NCI-H187 treated with DMSO at 0.1 percent for 48 hours (cell line): ENCODE data around the gene APOM.

ENCODE experiments used
- DNase-seq: peaks from one replicate; lab custom pipeline; 2025; lab: John Stamatoyannopoulos, UW

APOM gene

GRCh38 chr6:31655349-31656237, at the start of gene APOM:
APOM (plus strand) TSS chr6:31655894; CDS start chr6:31655967, 73 bp downstream.
- DNase-seq: no peak

GRCh38 chr6:31607317-31607716, 48.4 kb upstream of the APOM start:
- no peak for DNase-seq

DNA sequence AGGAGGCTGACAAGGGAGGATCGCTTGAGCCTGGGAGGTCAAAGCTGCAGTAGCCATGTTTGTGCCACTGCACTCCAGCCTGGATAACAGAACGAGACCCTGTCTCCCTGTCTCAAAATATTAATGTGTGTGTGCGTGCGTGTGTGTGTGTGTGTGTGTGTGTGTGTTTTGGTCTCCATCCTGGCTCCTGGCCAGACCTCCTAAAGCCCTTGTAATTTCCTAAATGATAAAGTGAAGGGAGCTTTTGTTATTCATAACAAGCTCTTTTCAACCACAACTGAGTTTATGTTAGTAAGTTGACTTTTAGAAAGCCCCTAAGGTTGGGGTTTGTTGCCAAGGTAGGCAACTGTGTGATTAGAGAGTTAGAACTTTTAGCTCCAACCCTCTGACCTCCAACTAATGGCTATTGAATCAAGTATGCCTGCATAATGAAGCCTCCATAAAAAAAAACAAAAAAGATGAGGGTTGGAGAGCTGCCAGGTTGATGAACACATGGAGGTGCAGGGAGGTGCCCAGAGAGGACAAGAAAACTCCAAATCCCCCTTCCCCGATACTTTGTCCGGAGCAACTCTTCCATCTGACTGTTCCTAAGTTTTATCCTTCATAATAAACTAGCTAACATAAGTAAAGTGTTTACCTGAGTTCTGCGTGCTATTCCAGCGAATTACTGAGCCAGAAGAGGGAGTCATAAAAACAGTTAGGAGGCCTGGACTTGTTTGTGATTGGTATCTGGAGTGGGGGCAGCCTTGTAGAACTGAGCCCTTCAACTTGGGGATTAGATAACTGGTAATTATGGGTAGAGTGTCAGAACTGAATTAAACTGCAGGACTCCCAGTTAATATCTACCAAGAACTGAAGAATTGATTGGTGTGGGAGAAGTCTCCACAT, 45.9 kb upstream of the APOM start:
- DNase-seq: no peak

- no peak for DNase-seq
These were observed 44.7 kb upstream of the APOM start for GRCh38 chr6:31610968-31611367.

- no peak for DNase-seq
These were observed 41.5 kb upstream of the APOM start for GRCh38 chr6:31614075-31614619.

DNA sequence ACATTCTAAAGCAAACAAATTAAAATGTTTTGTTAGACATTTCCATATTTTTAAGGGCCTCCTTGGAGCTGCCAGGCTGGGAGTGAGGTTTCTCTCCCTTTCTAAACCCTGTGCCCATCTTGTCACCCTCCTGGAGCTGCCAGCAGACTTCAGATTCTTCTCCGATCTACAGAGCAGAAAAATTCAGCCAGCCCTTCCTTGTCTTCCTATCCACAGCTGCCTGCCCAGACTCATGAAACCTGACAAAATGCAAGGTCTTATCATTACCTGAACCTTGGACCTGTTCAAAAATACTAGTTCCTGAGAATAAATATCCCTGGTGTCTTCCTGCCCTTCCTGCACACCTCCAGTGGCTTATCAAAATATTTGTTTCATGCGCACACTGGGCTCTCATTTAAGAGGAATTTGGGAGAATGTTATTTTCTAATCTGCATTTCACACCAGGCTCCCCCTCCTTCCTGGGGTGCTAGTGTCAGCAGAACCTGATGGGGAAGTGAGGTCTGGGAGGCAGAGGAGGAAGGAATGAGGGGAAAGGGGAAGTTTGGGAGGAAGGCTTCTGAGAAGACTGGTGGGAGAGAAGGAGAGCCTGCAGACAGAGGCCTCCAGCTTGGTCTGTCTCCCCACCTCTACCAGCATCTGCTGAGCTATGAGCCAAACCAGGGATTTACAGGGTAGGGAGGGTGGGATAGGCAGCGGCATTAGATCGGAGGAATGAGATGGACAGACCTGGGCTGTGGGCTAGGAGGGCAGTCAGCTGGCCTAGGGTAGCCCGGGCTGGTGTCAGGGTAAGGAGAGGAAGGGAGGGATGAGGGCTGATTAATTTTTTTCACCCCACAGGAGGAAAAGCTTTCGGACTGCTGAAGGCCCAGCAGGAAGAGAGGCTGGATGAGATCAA, 40.8 kb upstream of the APOM start, which contains the start of gene AIF1:
Gene AIF1, plus strand, starts transcription at position 551 of the 895 bp plus-strand sequence. Its CDS starts 96 bp downstream, at position 647.
- no peak for DNase-seq

- DNase-seq: no peak
These were observed 39.9 kb upstream of the APOM start for GRCh38 chr6:31615748-31616147.

DNA sequence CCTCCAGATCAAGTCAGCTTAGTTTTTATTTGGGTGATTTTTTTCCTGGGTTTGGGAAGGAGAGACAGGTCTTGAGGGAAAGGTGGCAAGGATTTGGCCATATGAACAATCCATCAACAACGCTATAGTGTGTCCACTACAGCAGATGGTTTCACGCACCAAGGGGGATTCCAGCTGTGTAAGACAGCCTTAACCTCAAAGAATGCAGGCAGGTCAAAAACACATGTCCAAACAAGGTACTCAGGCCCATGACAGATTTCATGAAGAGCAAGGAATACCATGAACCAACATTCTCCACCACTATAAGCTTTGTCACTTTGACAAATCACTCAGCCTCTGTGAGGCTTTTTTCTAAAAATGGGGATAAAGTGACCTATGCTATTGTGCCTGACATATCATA, 38.7 kb upstream of the APOM start:
- no peak for DNase-seq

GRCh38 chr6:31619805-31620585, 35.7 kb upstream of the APOM start:
- peak; percentile 89 for DNase-seq

DNA sequence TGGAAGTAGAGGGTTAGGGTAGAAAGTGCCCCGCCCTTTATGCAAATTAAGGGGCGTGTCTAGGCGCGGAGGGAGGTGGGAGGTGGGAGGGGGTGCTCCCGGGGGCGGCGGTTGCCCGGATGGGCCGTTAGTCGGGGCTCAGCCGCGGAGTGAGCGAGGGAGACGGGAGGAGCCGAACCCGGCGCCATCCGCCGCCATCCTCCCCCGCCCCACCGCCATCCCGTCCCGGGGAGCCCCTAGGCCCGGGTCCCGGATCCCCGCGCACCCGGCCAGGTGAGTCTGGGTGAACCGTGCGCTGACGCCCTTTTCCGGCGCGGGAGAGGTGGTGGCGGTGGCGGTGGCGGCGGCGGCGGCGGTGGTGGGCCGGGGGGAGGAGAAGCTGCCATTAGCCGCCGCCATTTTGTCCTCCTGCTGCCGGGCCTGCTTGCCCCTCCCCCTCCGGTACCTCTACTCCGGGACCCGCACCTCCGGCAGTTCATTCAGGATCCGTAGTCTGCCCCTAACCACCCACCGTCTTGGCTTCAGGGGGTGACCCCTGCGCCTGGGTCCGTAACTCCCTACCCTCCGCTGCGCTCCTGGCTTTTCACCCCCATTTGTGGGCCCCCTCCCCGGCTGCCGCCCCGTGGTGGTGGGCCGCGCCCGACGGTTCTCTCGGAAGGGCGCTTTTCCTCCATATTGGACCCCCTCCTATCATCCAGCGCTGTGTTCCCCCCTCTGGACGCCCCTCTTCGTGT, 34.9 kb upstream of the APOM start, which contains the start of gene PRRC2A:
Gene PRRC2A, plus strand, starts transcription at position 130 of the 734 bp plus-strand sequence. CDS start 2,075 bp downstream, outside the sequence.
- peak; percentile 18 for DNase-seq

DNA sequence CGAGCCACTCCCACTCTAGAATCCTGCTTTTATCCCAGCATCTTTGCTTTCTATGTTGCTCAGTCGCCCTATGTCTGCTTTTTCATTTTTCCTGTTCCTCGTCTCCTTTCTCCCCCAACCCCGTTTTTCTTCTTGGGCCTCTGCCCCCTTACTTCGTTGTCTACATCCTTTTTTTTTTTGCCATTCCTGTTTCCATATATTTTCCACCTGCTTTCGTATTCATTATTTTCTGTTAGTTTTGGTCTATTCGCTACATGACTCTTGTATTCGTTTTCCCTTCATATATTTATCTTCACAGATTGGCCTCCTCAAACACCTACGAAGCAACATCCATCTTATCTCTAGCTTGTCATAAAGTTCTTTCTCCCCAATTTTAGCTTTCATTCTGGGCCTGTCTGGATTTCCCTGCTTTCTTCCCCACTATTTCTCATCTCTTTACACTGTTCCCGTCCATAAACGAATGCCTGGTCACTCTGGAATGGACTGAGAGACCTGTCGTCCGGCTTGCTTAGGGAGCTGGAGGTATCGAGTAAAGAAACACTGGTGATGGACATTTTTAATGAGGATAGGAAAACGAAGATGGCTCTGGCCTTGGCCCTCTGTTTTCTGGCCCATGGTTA, 34.3 kb upstream of the APOM start:
- no peak for DNase-seq

- no peak for DNase-seq
These were observed 33.7 kb upstream of the APOM start for GRCh38 chr6:31621991-31622390.

GRCh38 chr6:31622684-31623091, 33.0 kb upstream of the APOM start:
- DNase-seq: no peak

DNA sequence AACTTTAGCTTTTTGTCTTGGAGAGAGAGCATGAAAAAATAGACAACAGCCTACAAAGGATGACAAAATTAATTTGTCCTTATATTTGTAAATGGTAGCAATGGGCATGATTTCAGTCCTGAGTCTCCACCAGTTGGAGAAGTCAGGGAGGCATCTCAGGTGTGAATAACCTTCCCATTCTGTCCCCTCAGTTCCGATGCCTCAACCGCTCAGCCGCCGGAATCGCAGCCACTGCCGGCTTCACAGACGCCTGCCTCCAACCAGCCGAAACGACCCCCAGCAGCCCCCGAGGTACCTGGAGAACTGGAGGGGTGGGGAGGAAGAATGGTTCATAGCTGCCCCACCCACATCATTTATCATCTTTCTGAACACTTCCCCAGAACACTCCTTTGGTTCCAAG, 31.6 kb upstream of the APOM start:
- DNase-seq: no peak

DNA sequence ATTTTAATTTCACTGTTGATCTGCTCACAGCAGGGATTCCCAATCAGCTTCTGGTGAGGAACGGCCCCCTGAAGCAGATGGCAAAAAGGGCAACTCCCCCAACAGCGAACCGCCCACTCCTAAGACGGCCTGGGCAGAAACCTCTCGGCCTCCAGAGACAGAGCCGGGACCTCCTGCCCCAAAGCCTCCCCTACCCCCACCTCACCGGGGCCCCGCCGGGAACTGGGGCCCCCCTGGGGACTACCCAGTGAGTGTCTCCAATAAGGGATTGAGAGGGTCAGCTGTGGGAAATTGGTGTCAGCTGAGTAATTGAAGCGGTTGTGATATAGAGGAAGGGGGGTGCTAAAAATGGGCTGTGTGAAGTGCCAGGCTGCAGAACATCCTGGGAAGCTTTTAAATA, 28.7 kb upstream of the APOM start:
- DNase-seq: no peak

GRCh38 chr6:31627690-31628287, 27.9 kb upstream of the APOM start:
- DNase-seq: no peak

DNA sequence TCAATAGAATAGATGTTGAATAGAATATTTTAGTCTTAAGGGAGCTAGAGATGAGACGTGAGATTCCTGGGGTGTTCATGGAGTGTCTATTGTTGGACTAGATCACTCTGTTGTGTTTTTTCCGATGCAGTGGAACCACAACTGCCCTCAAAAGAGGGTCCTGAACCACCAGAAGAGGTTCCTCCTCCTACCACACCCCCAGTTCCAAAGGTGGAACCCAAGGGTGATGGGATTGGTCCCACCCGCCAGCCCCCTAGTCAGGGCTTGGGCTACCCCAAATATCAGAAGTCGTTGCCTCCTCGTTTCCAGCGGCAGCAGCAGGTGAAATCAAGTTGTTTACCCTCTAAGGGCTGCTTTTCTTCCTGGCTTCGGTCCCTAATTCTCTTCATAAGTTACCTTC, 26.7 kb upstream of the APOM start:
- DNase-seq: no peak

GRCh38 chr6:31630177-31630934, 25.3 kb upstream of the APOM start:
- DNase-seq: no peak
